Tibial nerve (tissue), 4 donors: ENCODE measurements around the gene AP3S2.

Source experiments
- CTCF ChIP-seq, 5 experiments: fragments of 200-600 bp in 3 of 5; fragments of 450-650 bp in 2 of 5; sonication (generic) in 3 of 5; IDR thresholded peaks; one replicate each; pipeline ENCODE4 v1.5.1; 2016 to 2019; ENCODE audit warnings: antibody characterized with exemption in 5 of 5, mild to moderate bottlenecking in 3 of 5, moderate library complexity in 2 of 5
- EP300 ChIP-seq, 2 donors: sonication (generic); formaldehyde crosslinking; IDR thresholded peaks; one replicate each; pipeline ENCODE4 v1.6.1; 2017; ENCODE audit warnings: antibody characterized with exemption in 2 of 2, mild to moderate bottlenecking in 1 of 2
- POLR2A ChIP-seq, 2 donors: fragments of 450-650 bp; IDR thresholded peaks; one replicate each; pipeline ENCODE4 v1.6.1; 2017; ENCODE audit warnings: antibody characterized with exemption in 2 of 2, mild to moderate bottlenecking in 2 of 2, moderate library complexity in 2 of 2

GRCh38 chr15:89810837-89811236 lies 83.0 kb downstream of the AP3S2 start:
- TF ChIP-seq CTCF (IDR thresholded peaks at IDR 0.05) = no peak
- TF ChIP-seq EP300 (IDR thresholded peaks at IDR 0.05) = no peak
- no peak for TF ChIP-seq POLR2A (IDR thresholded peaks at IDR 0.05)
